GM21576 (cell line): ENCODE measurements around the gene SEBOX.

Experiments
- ATAC-seq: cut with Tn5 transposase; IDR thresholded peaks from one replicate; pipeline ENCODE4 v1.9.1; 2021; ENCODE audit warnings: mild to moderate bottlenecking, moderate library complexity; ENCODE audit not compliant: unreplicated experiment

SEBOX gene

GRCh38 chr17:28394337-28395116 lies 29.5 kb upstream of the SEBOX start:
- ATAC-seq, result no peak

DNA sequence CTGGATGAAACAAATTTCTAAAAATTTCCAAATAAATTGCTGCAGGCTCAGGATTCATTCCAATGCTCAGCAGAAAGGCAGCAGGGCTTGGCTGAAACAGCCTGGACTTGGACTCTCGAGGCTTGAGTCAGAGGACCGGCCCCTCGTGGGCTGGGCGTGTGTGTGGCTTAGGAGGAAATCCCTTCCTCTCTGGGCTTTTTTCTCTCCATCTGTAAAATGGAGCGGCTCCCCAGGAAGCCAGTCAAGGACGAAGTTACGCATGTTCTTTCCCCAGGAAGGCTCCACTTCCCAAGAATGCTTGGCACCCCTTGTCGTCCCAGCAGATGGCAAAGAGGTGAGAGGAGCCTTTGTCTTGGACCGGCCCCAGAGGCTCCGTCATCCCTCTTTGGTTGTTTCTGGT lies 27.5 kb upstream of the SEBOX start:
- ATAC-seq, result no peak

GRCh38 chr17:28391401-28391800 lies 26.4 kb upstream of the SEBOX start:
- ATAC-seq, result no peak

GRCh38 chr17:28390984-28391383 lies 26.0 kb upstream of the SEBOX start:
- ATAC-seq, result no peak

GRCh38 chr17:28390563-28390962 lies 25.6 kb upstream of the SEBOX start:
- ATAC-seq, result no peak

GRCh38 chr17:28390141-28390540 lies 25.1 kb upstream of the SEBOX start:
- no peak for ATAC-seq

DNA sequence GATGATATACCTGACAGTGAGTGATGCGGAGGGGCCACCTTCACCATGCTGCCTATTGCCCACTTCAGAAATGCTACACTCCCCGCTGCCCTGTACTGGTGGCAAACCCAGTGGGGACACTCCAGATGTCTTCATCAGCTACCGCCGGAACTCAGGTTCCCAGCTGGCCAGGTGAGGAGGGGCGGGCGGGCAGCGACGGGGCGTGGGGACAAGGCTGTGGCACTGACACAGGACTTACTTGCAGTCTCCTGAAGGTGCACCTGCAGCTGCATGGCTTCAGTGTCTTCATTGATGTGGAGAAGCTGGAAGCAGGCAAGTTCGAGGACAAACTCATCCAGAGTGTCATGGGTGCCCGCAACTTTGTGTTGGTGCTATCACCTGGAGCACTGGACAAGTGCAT lies 23.1 kb upstream of the SEBOX start:
- ATAC-seq, result no peak

GRCh38 chr17:28386391-28386790 lies 21.4 kb upstream of the SEBOX start:
- ATAC-seq, result no peak

GRCh38 chr17:28385406-28385805 lies 20.4 kb upstream of the SEBOX start:
- no peak for ATAC-seq

GRCh38 chr17:28385037-28385400 lies 20.0 kb upstream of the SEBOX start:
- ATAC-seq, result no peak

DNA sequence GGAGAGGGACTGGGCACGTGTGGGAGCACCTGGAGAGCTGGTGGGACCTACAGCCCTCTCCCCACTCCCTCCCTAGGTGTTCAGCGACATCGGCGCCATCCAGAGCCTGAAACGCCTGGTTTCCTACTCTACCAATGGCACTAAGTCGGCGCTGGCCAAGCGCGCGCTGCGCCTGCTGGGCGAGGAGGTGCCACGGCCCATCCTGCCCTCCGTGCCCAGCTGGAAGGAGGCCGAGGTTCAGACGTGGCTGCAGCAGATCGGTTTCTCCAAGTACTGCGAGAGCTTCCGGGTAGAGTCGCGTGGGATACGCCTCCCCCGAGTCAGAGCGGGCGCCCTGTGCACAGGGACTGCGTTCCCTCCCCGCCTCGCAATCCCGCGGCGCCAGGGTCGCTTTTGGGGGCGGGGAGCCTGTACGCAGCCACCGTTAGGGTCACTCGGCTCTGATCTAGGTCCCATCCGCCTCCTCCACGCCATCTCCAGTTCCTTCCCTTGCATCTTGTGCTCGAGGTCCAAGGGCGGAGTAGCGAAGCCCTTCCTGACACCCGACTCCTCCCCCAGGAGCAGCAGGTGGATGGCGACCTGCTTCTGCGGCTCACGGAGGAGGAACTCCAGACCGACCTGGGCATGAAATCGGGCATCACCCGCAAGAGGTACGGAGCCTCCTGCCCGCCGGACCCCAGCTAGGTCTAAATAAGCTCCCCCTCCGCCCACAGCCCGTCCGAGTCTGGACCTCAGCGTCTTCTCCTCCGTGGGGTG lies 19.5 kb upstream of the SEBOX start:
- peak; percentile 60 for ATAC-seq

GRCh38 chr17:28381141-28381825 lies 16.3 kb upstream of the SEBOX start:
- ATAC-seq, result no peak

DNA sequence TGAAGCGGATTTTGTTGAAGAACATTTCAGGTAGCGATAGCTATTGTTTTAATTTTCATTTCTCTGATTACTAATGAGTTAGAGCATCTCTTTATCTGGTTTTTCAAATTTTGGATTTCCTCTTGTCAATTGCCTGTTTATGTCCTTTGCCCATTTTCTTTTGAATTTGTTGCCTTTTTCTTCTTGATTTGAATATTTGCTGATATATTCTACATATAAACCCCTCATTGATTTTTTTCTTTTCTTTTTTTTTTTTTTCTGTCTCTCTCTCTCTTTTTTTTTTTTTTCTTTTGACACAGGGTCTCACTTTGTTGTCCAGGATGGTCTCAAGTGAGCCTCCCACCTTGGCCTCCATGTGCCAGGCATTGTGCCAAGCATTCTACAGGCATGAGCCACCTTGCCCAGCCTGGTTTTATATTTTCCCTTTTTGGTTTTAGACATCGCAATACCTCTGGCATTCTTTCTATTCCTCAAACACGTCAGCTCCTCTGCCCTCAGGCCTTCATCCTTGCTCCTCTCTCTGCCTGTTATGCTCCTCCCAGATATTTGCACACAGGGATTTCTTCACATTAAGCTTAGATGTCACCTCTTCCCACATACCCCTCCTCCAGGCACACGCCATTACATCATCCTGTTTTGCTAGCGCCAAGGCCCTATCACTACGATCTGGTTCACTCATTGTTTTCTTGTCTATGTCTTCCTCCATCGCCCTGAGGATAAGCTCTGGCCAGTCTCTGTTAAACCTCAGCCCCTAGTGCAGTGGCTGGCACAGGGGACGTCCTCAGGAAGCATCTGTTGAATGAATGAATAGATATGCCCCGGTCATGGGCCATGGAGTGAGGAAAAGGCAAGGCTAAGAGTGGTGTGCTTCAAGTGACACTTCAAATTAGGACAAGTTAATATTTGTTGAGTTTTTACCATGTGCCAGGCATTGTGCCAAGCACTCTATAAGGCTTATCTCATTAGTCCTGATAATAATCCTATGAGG lies 15.1 kb upstream of the SEBOX start:
- ATAC-seq, result no peak

GRCh38 chr17:28372945-28373274 lies 7.9 kb upstream of the SEBOX start:
- ATAC-seq, result no peak

DNA sequence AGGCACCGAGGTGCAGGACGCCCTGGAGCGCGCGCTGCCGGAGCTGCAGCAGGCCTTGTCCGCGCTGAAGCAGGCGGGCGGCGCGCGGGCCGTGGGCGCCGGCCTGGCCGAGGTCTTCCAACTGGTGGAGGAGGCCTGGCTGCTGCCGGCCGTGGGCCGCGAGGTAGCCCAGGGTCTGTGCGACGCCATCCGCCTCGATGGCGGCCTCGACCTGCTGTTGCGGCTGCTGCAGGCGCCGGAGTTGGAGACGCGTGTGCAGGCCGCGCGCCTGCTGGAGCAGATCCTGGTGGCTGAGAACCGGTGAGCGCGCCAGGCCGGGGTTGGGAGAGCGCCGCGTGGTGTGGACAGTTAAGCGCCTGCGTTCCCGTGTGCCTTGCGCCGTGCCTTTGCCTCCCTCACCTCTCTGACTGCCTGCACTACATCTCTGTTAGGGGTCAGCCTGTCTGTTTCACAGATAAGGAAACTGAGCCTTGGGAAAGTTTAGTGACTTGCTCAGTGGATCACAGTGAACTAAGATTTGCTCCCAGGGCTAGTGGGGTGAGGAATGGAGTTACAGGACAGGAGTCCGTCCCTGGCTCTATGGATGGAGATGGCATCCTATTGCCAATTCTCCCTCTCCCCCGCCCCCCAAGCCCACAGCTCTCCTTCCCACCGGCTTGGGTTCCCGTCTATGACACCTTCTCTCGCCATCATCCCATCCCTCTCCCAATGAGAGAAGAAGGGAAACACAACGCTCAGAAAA lies 7.4 kb upstream of the SEBOX start:
- ATAC-seq, result no peak

DNA sequence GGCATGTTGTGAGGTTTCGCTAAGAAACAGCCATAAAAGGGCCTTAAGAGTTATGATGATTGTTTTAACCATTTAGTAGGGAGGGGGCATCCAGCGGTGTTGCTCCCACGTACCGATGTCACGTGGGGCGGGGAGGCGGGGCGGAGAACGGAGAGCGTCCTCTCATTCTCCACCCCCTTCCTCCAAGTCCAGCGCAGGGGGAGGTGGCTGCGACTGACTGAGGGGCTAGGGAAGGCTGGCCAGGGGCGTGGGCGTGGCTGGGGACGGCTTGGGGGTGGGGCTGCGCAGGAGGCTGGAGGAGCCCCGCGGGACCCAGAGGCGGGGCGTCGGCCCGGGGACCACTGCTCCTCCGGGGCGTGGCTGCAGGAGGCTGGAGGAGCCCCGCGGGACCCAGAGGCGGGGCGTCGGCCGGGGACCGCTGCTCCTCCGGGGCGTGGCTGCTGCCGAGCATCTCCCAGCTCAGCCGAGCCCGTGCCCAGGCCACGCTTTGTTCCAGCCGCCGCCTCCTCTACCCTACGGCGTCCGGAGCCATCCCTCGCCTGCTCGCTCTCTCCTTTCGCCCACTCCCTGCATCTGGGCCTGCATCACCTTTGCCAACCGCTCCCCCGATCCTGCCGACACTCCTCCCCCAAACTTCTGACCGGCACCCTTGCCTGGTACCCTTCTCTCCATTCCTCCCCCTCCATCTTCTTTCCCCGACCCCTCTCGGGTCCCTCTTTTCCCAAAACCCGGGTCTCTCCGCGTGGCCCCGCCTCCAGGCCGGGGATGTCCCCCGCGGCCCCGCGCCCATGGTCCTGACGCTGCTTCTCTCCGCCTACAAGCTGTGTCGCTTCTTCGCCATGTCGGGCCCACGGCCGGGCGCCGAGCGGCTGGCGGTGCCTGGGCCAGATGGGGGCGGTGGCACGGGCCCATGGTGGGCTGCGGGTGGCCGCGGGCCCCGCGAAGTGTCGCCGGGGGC lies 6.5 kb upstream of the SEBOX start, which contains the start of gene SARM1:
Gene SARM1, plus strand, starts transcription at position 450 of the 958 bp plus-strand sequence. Its CDS starts 339 bp downstream, at position 789.
- ATAC-seq, result peak; percentile 55

DNA sequence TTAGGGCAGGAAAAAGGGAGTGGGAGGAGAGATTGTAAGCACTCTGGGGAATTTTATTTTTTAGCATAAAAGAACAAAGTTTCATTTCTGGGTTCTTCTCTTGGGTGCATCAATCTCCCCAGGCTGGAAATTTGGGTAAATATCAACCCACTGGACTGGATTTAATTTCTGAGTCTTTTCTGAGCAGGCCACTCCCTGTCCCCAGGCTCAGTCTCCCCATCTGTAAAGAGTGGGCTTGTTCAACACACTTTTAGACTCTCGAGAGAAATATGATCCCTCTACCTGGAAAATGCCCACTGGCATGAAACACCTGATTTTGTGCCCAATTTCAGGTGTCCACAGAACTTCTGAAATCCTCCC lies 5.7 kb upstream of the SEBOX start:
- ATAC-seq, result no peak

GRCh38 chr17:28370035-28370743 lies 5.2 kb upstream of the SEBOX start, which contains the start of gene VTN:
TSS of gene VTN (minus strand) at chr17:28370307. CDS start at chr17:28370203, 104 bp downstream.
- no peak for ATAC-seq
